G401.6 (cell line): ENCODE data around the gene KYAT1.

ENCODE experiments used
- FAIRE-seq: peaks from 2 replicates; lab custom pipeline; 2012; peaks lifted over from hg19 to GRCh38; lab: Jason Lieb, UNC

The KYAT1 gene

DNA sequence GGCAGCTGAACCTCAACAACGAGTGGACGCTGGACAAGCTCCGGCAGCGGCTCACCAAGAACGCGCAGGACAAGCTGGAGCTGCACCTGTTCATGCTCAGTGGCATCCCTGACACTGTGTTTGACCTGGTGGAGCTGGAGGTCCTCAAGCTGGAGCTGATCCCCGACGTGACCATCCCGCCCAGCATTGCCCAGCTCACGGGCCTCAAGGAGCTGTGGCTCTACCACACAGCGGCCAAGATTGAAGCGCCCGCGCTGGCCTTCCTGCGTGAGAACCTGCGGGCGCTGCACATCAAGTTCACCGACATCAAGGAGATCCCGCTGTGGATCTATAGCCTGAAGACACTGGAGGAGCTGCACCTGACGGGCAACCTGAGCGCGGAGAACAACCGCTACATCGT, 26.6 kb upstream of the KYAT1 start:
- no peak for FAIRE-seq

- no peak for FAIRE-seq
Observed at GRCh38 chr9:128906741-128907140, 25.0 kb upstream of the KYAT1 start.

DNA sequence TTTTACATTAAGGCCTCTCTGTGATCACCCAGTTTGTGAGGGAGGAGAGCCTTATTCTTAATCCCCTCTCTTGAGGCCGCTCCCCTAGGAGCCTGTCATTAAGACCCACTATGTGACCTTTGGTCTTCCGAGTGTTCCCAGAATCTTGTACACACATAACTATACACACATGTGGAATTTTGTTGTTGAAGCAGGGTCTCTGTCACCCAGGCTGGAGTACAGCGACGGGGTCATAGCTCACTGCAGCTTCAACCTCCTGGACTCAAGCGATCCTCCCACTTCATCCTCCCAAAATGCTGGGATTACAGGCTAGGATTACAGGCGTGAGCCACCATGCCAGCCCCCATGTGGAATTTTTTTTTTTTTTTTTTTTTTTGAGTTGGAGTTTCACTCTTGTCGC, 24.2 kb upstream of the KYAT1 start:
- FAIRE-seq: no peak

- no peak for FAIRE-seq
Observed at GRCh38 chr9:128903871-128904620, 22.3 kb upstream of the KYAT1 start.

DNA sequence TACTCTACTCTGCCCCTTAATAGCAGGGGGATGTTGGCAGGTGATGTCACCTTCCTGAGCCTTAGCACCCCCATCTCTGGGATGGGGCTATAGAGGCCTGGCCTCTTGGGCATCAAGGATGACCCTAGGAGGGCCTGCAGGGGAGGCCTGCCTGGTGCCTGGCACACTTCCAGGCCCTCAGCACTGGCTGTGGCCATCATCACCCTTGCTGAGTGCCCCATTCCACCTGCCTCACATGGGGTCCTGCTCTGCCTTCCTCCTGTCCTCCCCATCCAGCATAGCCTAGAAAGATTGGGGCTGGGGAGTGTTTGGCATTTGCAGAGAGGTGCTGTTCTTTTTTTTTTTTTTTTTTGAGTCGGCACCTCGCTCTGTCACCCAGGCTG, 21.3 kb upstream of the KYAT1 start:
- no peak for FAIRE-seq

DNA sequence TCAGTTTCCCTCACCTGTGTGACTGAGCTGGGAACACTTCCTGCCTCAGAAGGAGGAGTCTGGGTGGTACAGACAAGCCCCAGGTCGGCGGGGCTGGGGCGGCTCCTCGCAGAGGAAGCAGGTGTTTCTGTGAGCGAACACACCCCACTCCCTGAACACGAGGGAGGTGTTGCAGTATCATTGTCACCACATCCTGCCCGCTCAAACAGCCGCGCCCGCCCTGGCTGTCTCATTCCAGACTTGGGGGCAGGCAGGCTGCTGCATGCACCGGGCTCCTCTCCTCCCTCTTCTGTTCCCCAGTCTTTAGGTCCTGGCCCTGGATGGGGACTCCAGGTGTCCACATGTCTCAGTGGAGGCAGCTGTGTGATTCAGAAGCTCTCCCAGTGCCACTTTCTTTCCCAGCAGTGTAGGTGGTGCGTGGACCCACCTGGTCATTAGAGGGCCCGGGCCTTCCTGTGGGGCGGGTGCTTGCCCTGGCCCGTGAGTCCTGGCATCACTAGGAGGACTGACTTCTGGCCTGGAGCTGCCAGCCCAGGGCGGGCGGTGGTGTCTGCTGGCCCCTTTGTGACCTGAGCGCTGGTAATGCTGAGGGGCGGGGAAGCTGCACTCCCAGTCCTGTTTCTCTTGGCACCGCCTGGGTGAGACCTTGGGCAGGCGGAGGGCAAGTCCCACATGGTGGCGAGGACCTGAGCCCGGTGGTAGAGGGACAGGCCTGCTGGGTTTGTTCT, 20.8 kb upstream of the KYAT1 start:
- FAIRE-seq: no peak

DNA sequence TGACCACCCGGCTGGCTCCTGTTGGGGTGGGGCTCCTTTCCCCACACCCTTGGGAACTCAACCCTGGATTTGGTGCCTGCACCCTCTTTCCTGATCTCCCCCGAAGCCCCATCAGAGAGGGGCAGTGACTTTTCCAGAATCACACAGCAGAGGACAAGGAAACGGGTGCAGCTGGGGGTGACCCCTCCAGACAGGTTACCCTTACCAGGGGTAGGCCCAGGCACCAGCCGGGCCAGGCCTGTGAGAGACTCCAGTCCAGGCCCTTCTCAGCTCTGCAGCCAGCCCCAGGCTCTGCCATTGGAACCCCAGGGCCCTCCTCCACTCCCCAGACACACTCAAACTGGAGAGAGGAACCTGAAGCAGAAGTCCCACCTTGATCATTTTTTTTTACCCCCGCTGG, 20.1 kb upstream of the KYAT1 start:
- FAIRE-seq: no peak

- no peak for FAIRE-seq
Observed at GRCh38 chr9:128901379-128901778, 19.6 kb upstream of the KYAT1 start.

DNA sequence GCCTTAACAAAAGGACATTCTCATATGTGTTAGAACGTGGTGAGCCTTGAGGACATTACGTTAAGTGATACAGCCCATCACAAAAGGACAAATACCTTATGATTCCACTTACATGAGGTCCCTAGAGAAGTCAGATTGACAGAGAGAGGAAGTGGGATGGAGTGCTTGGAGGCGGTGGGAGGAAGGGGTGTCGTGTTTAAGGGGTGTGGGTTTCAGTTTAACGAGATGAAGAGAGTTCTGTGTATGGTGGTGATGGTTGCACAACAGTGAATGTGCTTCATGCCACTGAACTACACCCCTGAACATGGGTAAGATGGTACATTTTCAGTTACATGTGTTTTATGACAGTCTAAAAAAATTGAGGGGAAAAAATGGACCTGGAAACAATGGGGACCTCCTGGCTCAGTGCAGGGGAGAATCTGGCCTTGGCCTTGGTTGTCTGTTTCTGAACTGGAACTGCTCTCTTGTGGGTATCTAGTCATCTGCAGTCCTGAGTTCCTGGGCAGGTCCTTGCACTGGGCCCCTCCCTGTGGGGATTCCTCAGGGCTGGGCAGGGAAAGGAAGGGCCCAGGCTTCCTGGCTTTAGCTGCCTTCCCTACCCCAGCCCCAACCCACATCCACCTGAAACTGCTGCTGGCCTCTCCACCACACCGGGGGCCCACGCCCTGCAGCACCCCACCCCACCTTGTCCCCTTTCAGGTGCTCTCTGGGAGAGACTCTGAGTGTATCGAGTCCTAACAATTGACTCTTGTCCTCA, 18.0 kb upstream of the KYAT1 start:
- FAIRE-seq: no peak

DNA sequence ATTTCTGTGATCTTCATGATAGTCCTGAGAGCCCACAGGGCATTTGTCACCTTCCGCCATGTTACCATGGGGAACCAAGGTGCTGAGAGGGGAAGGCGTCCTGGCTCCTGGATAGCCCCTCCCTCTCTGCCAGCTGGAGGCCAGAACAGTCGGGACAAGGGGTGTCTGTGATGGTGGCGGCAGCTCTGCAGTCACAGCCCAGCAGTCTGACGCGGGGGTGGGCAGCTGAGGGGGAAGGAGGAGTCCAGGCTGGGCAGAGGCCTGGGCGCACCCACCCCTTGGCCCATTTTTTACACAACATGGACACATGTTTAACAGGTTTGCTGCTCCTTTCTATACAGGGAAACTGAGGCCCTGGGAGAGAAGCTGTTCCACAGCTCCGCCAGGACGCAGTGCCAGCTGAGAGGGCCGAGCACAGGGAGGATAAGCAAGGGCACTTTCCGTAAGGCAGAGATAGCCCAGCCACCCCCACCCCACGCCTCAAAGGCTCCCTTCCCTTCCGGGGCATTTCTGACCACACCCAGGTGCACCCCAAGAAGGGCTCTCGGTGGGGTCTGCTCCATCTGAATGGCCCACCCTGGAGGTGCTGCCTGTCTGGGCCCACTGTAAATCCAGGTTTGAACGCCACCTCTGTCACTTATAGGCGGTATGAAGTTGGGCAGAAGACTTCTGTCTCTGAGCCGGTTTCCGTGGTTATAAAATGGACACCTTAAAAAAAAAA, 17.3 kb upstream of the KYAT1 start:
- FAIRE-seq: no peak

DNA sequence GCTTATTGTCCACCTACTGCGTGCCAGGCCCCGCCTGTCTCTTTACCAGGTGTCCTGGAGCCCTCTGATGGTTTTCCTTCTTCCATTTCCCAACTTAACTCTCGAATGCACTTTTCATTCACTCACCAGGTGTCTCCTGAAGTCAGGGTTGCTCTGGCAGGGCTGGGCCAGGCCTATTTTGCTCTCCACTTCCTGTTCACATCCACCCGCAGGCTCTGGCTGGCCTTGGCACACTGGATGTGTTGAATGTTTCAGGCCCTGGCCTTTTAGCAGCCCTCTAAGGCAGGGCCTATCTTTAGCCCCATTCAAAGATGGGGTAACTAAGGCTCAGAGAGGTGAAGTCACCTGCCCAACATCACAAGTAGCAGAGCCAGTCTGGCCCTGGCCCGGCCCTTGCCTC, 16.6 kb upstream of the KYAT1 start:
- no peak for FAIRE-seq

DNA sequence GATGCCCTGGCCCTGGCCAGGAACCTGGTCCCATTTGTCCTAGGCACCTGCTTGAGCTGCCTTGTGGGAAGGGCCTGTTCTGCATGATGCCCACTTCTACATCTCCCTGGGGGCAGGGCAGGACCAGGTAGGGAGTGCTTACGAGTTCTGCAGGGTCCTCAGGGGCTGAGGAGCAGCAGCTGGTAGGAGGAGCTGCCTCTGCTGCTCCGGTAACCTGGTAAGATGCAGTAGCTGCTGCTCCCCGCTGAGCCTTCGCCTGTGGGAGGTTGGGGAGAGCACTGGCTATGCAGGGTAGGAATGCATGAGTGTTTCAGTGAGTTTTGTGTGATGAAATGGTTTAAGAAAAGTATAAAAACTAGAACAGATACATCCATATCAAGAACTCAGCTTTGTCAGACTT, 13.8 kb upstream of the KYAT1 start:
- FAIRE-seq: no peak

GRCh38 chr9:128894764-128895163, 13.0 kb upstream of the KYAT1 start:
- FAIRE-seq: no peak

GRCh38 chr9:128893354-128893753, 11.6 kb upstream of the KYAT1 start:
- FAIRE-seq: no peak

DNA sequence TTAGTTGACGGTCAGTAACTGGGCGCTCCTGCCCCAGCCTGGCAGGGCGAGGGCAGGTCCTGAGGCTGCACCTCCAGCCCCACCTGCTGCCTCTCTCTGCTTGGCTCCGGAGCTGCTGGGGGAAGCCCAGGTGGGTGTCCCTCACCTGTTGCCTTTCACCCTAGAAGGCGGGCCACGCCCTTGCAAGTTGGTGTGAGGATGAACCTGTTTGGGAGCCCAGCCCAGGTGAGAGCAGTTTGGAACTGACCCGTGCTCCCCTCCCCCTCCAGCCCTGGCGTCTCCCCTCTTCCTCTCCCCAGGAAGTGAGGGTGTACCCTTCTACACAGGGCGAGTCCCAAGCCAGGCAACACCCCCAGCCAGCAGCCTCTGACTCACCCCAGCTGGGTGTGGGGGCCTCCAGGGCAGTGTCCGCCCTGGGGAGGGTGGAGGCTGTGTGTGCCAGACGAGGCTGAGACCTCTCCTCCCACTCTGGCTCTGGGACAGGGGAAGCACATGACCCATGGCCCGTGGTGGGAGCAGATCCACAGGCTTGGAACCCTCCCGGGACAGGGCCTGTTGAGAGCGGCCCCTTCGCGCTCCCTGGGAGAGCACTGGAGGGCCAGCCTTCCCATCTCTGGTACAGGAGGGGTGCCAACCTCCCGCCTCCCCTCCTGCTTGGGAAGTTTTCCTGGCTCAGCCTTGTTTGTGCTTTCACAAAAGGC, 10.6 kb upstream of the KYAT1 start:
- no peak for FAIRE-seq

- FAIRE-seq: no peak
Observed at GRCh38 chr9:128891321-128892220, 9.8 kb upstream of the KYAT1 start.

DNA sequence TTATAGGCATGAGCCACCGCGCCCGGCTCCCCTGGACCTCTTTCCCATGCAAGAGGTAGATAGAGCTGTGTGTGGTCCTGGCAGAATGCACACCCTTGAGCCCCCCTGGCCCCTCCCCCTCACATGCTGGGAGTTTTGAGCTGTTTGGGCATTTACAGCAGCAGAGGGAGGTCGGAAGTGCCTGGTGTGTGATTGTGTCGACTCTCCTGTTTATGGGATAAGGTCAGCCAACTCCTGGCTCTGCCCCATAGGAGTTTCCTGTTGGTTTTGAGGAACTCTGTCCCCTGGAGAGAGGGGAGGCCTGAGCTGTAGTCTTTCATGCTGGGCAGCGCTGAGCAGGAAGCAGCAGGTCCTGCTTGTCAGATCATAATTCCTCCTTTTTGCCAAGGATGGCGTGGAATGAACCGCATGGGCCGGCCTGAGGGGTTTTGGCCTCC, 6.2 kb upstream of the KYAT1 start:
- no peak for FAIRE-seq

- FAIRE-seq: no peak
Observed at GRCh38 chr9:128887049-128887448, 5.3 kb upstream of the KYAT1 start.

GRCh38 chr9:128886211-128886891, 4.6 kb upstream of the KYAT1 start:
- no peak for FAIRE-seq

DNA sequence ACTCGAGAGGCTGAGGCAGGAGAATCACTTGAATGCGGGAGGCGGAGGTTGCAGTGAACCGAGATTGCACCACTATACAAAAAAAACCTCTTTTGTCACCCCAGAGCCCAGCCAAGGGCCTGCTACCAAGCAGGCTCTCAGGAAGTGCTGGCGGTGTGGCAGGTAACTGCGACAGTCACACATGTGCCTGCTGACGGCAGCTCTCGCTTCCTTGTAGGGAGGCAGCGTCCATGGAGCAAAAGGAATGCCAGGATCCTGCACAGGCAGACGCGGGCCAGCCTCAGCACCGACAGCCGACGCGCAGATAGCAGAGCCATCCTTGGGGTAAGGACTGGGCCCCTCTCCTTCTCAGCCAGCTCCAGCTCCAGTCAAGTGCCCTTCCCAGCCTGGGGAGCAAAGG, 4.0 kb upstream of the KYAT1 start:
- no peak for FAIRE-seq
